GM21423 (cell line): Measurements from ENCODE around the gene LRP4.

Experiments
- ATAC-seq: cut with Tn5 transposase; IDR thresholded peaks from one replicate; pipeline ENCODE4 v1.9.1; 2021; ENCODE audit warnings: mild to moderate bottlenecking, moderate library complexity; ENCODE audit not compliant: unreplicated experiment

Gene LRP4

GRCh38 chr11:46855863-46856262, 62.5 kb downstream of the LRP4 start:
- no peak for ATAC-seq

GRCh38 chr11:46855167-46855566, 63.2 kb downstream of the LRP4 start:
- no peak for ATAC-seq

GRCh38 chr11:46850829-46851380, 67.4 kb downstream of the LRP4 start:
- ATAC-seq = no peak

GRCh38 chr11:46849631-46850030, 68.7 kb downstream of the LRP4 start:
- ATAC-seq = no peak

- ATAC-seq = no peak
Measured at GRCh38 chr11:46846510-46846830, 71.9 kb downstream of the LRP4 start.

- ATAC-seq = peak; percentile 93
Measured at GRCh38 chr11:46845740-46846509, 72.4 kb downstream of the LRP4 start, which contains the start of gene CKAP5. Gene CKAP5, minus strand, starts transcription at chr11:46846280. Its CDS starts 25,049 bp downstream, at chr11:46821231.

GRCh38 chr11:46845440-46845739, 73.0 kb downstream of the LRP4 start:
- ATAC-seq = no peak

GRCh38 chr11:46840116-46840515, 78.2 kb downstream of the LRP4 start:
- ATAC-seq = no peak

- no peak for ATAC-seq
Measured at GRCh38 chr11:46838501-46838900, 79.8 kb downstream of the LRP4 start.

GRCh38 chr11:46837860-46838259, 80.5 kb downstream of the LRP4 start:
- ATAC-seq = no peak

- no peak for ATAC-seq
Measured at GRCh38 chr11:46836870-46837269, 81.5 kb downstream of the LRP4 start.

GRCh38 chr11:46836431-46836830, 81.9 kb downstream of the LRP4 start:
- no peak for ATAC-seq

GRCh38 chr11:46835897-46836296, 82.5 kb downstream of the LRP4 start:
- no peak for ATAC-seq

- no peak for ATAC-seq
Measured at GRCh38 chr11:46834821-46835220, 83.5 kb downstream of the LRP4 start.

GRCh38 chr11:46832511-46833214, 85.7 kb downstream of the LRP4 start:
- ATAC-seq = no peak

GRCh38 chr11:46827995-46828394, 90.4 kb downstream of the LRP4 start:
- no peak for ATAC-seq

- ATAC-seq = peak; percentile 98
Measured at GRCh38 chr11:46826310-46827044, 91.9 kb downstream of the LRP4 start.

GRCh38 chr11:46808799-46809431, 109.4 kb downstream of the LRP4 start:
- no peak for ATAC-seq
